Liver (tissue), 9 donors: ENCODE data around the gene RBM39. TPM values are rescaled to one million over a fixed set of nuclear protein-coding genes. Genes with fewer than 3 reads are reported as not detected.

Source experiments
- DNase-seq: peaks from one replicate; pipeline ENCODE4 v3.0.0-alpha.2; 2017; ENCODE audit warnings: low spot score
- H3K27ac ChIP-seq, 2 donors: one replicate each; pipeline ENCODE4 v1.7.0; 2013; ENCODE audit warnings: inconsistent platforms in 2 of 2, low read length in 2 of 2, control low read depth in 1 of 2, low read depth in 1 of 2, mild to moderate bottlenecking in 1 of 2
- H3K27me3 ChIP-seq, 4 donors: one replicate each; pipeline versions ENCODE4 v1.6.1 to v1.7.0; 2013; ENCODE audit warnings: low read length in 3 of 4, inconsistent platforms in 1 of 4, mild to moderate bottlenecking in 1 of 4, moderate library complexity in 1 of 4; ENCODE audit not compliant: control insufficient read depth in 4 of 4, insufficient read depth in 4 of 4
- H3K36me3 ChIP-seq, 4 donors: one replicate each; pipeline versions ENCODE4 v1.6.1 to v1.7.0; 2013; ENCODE audit warnings: low read length in 3 of 4, mild to moderate bottlenecking in 3 of 4, low read depth in 1 of 4, moderate library complexity in 1 of 4; ENCODE audit not compliant: control insufficient read depth in 4 of 4, insufficient read depth in 3 of 4
- H3K4me1 ChIP-seq, 4 donors: one replicate each; pipeline versions ENCODE4 v1.6.1 to v1.7.0; 2013; ENCODE audit warnings: low read length in 3 of 4, mild to moderate bottlenecking in 3 of 4, moderate library complexity in 1 of 4; ENCODE audit not compliant: control insufficient read depth in 4 of 4, insufficient read depth in 4 of 4
- H3K4me3 ChIP-seq, 3 donors: one replicate each; pipeline versions ENCODE4 v1.6.1 to v1.7.0; 2013; ENCODE audit warnings: low read length in 3 of 3, control low read depth in 1 of 3, low read depth in 1 of 3, mild to moderate bottlenecking in 1 of 3
- H3K9ac ChIP-seq, 2 donors: one replicate each; pipeline ENCODE4 v1.7.0; 2013; ENCODE audit warnings: low read length in 2 of 2, mild to moderate bottlenecking in 2 of 2, moderate library complexity in 2 of 2, control low read depth in 1 of 2, low read depth in 1 of 2
- H3K9me3 ChIP-seq, 4 donors: one replicate each; pipeline versions ENCODE4 v1.6.1 to v1.7.0; 2013; ENCODE audit warnings: low read length in 3 of 4; ENCODE audit not compliant: control insufficient read depth in 4 of 4
- EGR1 ChIP-seq, 2 donors: IDR thresholded peaks; 2 replicates each; pipeline ENCODE4 v1.6.1; 2016 to 2018; ENCODE audit warnings: antibody characterized with exemption in 2 of 2, low read depth in 2 of 2
- FOXA1 ChIP-seq: IDR thresholded peaks from 2 replicates; pipeline ENCODE4 v1.6.1; 2016; ENCODE audit warnings: antibody characterized with exemption
- GABPA ChIP-seq, 2 donors: IDR thresholded peaks in 1 of 2; conservative IDR thresholded peaks in 1 of 2; 2 replicates each; pipeline ENCODE4 v1.6.1; 2016; ENCODE audit warnings: antibody characterized with exemption in 2 of 2, mild to moderate bottlenecking in 1 of 2, moderate library complexity in 1 of 2
- HNF4G ChIP-seq: IDR thresholded peaks from 2 replicates; pipeline ENCODE4 v1.6.1; 2016; ENCODE audit warnings: antibody characterized with exemption
- JUND ChIP-seq, 2 donors: IDR thresholded peaks; 2 replicates each; pipeline ENCODE4 v1.6.1; 2016; ENCODE audit warnings: antibody characterized with exemption in 2 of 2
- NR2F2 ChIP-seq: IDR thresholded peaks from 2 replicates; pipeline ENCODE4 v1.6.1; 2016; ENCODE audit warnings: antibody characterized with exemption
- RAD21 ChIP-seq, 2 donors: IDR thresholded peaks; 2 replicates each; pipeline ENCODE4 v1.6.1; 2016; ENCODE audit warnings: antibody characterized with exemption in 2 of 2, mild to moderate bottlenecking in 2 of 2
- RXRA ChIP-seq, 2 donors: IDR thresholded peaks; 2 replicates each; pipeline ENCODE4 v1.6.1; 2017 to 2018; ENCODE audit warnings: antibody characterized with exemption in 2 of 2, mild to moderate bottlenecking in 1 of 2
- SP1 ChIP-seq: IDR thresholded peaks from 2 replicates; pipeline ENCODE4 v1.6.1; 2018; ENCODE audit warnings: antibody characterized with exemption, mild to moderate bottlenecking
- TAF1 ChIP-seq: conservative IDR thresholded peaks from 2 replicates; pipeline ENCODE4 v1.6.1; 2016; ENCODE audit warnings: antibody characterized with exemption, mild to moderate bottlenecking
- YY1 ChIP-seq: IDR thresholded peaks from 2 replicates; pipeline ENCODE4 v1.6.1; 2016; ENCODE audit warnings: antibody characterized with exemption, mild to moderate bottlenecking
- WGBS: extraction: QIAGEN DNeasy Blood & Tissue Kit; methylation state at CpG from one replicate; pipeline ENCODE4 v1.1.7; 2013; 5-methylcytosine and 5-hydroxymethylcytosine counted together
- polyA plus RNA-seq, 2 donors: library from polyadenylated mRNA; stranded (reverse) in 1 of 2; unstranded in 1 of 2; fragments of 200-250 nt in 1 of 2; fragments of >200 nt in 1 of 2; fragmentation: Nextera tagmentation in 1 of 2; extraction: Ambion mirVana in 1 of 2; gene quantifications; one replicate each; pipeline versions ENCODE4 v1.2.1 to v1.2.3, GENCODE V29; 2013 to 2015
- total RNA-seq, 2 donors: library from RNA; depleted of rRNA; stranded (reverse); fragments of >200 nt; gene quantifications; one replicate each; pipeline ENCODE4 v1.2.3, GENCODE V29; 2014
- TF ChIP-seq, protein P1 (sequence below): IDR thresholded peaks from 2 replicates; pipeline ENCODE4 v1.6.1; 2016; ENCODE audit warnings: antibody characterized with exemption
- TF ChIP-seq, protein P2 (sequence below): IDR thresholded peaks from 2 replicates; pipeline ENCODE4 v1.6.1; 2016; ENCODE audit warnings: antibody characterized with exemption, mild to moderate bottlenecking
- TF ChIP-seq, protein P3 (sequence below): IDR thresholded peaks from 2 replicates; pipeline ENCODE4 v1.6.1; 2016; ENCODE audit warnings: antibody characterized with exemption
- TF ChIP-seq, protein P4 (sequence below): IDR thresholded peaks from 2 replicates; pipeline ENCODE4 v1.6.1; 2016; ENCODE audit warnings: antibody characterized with exemption
- donor health status: healthy.
- donor health status: healthy.
- donor health status: healthy.
- donor health status: healthy.
- donor health status: healthy.

The RBM39 gene
- total and polyA plus RNA-seq, 4 donors = 57.2 to 211 (median 198) TPM

DNA sequence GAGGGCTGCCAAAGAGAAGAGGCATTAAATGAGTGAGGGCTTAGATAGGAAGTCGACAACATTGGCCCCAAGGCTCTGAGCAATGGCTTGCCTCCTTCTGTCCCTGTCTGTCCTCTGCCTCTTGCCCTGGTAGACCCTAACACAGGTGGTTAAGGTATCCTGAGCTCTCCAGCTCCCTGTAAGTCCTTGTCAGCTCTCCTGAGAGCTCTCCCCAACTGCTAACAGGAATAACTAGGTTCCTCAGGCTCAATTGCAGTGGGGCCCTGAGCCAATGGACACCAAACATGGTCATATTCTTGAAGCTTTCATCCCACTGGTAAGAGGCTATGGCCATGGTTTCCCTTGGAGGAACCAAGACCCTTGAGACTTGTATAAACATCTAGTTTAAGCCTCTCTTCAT lies 72.4 kb downstream of the RBM39 start:
- H3K9ac ChIP-seq = no peak overlapping the region
- 98% methylated on average over 1 of the region's 1 CpG for WGBS
- no peak for DNase-seq
- TF ChIP-seq GABPA (IDR thresholded peaks at IDR 0.05 in 1 of 2, conservative IDR thresholded peaks at IDR 0.05 in 1 of 2) (no peak), YY1 (no peak), HNF4G (no peak), EGR1 (IDR thresholded peaks at IDR 0.05; ENCODE audit: low read depth in 2 of 2) (no peak), RXRA (IDR thresholded peaks at IDR 0.05) (no peak), JUND (IDR thresholded peaks at IDR 0.05) (no peak), FOXA1 (no peak)
- TF ChIP-seq, protein P1, sequence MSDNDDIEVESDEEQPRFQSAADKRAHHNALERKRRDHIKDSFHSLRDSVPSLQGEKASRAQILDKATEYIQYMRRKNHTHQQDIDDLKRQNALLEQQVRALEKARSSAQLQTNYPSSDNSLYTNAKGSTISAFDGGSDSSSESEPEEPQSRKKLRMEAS = no peak
- TF ChIP-seq, protein P2, sequence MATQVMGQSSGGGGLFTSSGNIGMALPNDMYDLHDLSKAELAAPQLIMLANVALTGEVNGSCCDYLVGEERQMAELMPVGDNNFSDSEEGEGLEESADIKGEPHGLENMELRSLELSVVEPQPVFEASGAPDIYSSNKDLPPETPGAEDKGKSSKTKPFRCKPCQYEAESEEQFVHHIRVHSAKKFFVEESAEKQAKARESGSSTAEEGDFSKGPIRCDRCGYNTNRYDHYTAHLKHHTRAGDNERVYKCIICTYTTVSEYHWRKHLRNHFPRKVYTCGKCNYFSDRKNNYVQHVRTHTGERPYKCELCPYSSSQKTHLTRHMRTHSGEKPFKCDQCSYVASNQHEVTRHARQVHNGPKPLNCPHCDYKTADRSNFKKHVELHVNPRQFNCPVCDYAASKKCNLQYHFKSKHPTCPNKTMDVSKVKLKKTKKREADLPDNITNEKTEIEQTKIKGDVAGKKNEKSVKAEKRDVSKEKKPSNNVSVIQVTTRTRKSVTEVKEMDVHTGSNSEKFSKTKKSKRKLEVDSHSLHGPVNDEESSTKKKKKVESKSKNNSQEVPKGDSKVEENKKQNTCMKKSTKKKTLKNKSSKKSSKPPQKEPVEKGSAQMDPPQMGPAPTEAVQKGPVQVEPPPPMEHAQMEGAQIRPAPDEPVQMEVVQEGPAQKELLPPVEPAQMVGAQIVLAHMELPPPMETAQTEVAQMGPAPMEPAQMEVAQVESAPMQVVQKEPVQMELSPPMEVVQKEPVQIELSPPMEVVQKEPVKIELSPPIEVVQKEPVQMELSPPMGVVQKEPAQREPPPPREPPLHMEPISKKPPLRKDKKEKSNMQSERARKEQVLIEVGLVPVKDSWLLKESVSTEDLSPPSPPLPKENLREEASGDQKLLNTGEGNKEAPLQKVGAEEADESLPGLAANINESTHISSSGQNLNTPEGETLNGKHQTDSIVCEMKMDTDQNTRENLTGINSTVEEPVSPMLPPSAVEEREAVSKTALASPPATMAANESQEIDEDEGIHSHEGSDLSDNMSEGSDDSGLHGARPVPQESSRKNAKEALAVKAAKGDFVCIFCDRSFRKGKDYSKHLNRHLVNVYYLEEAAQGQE = no peak
- TF ChIP-seq, protein P3, sequence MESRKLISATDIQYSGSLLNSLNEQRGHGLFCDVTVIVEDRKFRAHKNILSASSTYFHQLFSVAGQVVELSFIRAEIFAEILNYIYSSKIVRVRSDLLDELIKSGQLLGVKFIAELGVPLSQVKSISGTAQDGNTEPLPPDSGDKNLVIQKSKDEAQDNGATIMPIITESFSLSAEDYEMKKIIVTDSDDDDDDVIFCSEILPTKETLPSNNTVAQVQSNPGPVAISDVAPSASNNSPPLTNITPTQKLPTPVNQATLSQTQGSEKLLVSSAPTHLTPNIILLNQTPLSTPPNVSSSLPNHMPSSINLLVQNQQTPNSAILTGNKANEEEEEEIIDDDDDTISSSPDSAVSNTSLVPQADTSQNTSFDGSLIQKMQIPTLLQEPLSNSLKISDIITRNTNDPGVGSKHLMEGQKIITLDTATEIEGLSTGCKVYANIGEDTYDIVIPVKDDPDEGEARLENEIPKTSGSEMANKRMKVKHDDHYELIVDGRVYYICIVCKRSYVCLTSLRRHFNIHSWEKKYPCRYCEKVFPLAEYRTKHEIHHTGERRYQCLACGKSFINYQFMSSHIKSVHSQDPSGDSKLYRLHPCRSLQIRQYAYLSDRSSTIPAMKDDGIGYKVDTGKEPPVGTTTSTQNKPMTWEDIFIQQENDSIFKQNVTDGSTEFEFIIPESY = no peak
- no peaks in the 10 kb centered on the region for H3K27me3 ChIP-seq
- no peaks in the 10 kb centered on the region for H3K4me1 ChIP-seq
- no peak overlapping the region for H3K4me3 ChIP-seq
- no peaks in the 10 kb centered on the region for H3K9me3 ChIP-seq
- no peak overlapping the region for H3K27ac ChIP-seq
- peaks cover 7 to 51% (median 38%) of the 10 kb centered on the region in 4 donors for H3K36me3 ChIP-seq

DNA sequence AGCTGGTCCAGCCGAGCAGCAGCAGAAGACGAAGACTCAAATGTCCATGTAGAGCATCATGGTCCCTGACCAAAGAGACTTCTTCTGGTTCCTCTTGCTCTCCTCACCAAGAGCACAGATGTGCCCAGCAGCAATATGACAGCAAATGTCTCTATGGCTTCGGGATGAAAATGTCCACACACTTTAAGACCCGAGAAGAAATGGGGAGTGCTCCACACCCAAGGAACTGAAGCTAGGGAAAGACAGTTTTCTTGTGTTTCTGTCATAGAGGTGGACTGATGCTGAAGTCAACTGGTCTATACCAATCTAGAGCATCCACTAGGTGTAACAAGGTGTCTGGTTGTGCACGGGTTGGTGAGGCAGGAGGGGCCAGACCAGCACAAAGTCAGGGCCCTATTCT lies 72.8 kb downstream of the RBM39 start:
- no peak overlapping the region for H3K9ac ChIP-seq
- WGBS = 97% methylated on average over 5 of the region's 5 CpGs
- TF ChIP-seq TAF1 (no peak), JUND (IDR thresholded peaks at IDR 0.05) (no peak), GABPA (IDR thresholded peaks at IDR 0.05 in 1 of 2, conservative IDR thresholded peaks at IDR 0.05 in 1 of 2) (no peak), HNF4G (no peak), FOXA1 (no peak), RAD21 (IDR thresholded peaks at IDR 0.05) (no peak), EGR1 (IDR thresholded peaks at IDR 0.05; ENCODE audit: low read depth in 2 of 2) (no peak), RXRA (IDR thresholded peaks at IDR 0.05) (no peak), SP1 (no peak), NR2F2 (no peak)
- TF ChIP-seq, protein P1 = no peak
- TF ChIP-seq, protein P2 = no peak
- TF ChIP-seq, protein P4, sequence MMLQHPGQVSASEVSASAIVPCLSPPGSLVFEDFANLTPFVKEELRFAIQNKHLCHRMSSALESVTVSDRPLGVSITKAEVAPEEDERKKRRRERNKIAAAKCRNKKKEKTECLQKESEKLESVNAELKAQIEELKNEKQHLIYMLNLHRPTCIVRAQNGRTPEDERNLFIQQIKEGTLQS = no peak
- no peak for DNase-seq
- peaks cover 7 to 46% (median 37%) of the 10 kb centered on the region in 4 donors for H3K36me3 ChIP-seq
- no peaks in the 10 kb centered on the region for H3K9me3 ChIP-seq
- H3K27ac ChIP-seq = no peak overlapping the region
- H3K27me3 ChIP-seq = no peaks in the 10 kb centered on the region
- no peak overlapping the region for H3K4me3 ChIP-seq
- H3K4me1 ChIP-seq = no peaks in the 10 kb centered on the region
